IPS DF 4.7 (cell line): Measurements from ENCODE around the gene KCNF1.

Source experiments
- DNase-seq: peaks from one replicate; pipeline ENCODE4 v3.0.0-alpha.2; 2013; ENCODE audit warnings: low spot score; ENCODE audit errors: extremely low read depth

The KCNF1 gene

GRCh38 chr2:10918661-10919409, 7.1 kb downstream of the KCNF1 start:
- DNase-seq: no peak

DNA sequence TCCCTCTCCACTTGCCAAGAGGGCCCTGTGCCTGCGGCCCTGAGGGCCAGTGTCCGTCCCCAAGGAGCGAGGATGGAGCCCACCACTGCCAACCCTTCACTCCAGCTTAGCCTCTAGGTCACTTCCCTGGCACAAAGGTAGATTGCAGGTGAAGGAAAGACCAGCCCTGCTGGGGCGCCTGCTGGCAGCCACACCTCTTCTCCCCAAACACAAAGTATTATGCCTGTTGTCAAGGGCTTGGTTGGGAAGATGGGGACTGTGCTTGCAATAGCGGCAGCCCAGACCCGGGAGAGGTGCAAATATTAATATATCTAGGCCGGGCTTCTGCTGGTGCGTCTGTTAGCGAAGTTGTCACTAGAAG, 7.7 kb downstream of the KCNF1 start:
- no peak for DNase-seq

DNA sequence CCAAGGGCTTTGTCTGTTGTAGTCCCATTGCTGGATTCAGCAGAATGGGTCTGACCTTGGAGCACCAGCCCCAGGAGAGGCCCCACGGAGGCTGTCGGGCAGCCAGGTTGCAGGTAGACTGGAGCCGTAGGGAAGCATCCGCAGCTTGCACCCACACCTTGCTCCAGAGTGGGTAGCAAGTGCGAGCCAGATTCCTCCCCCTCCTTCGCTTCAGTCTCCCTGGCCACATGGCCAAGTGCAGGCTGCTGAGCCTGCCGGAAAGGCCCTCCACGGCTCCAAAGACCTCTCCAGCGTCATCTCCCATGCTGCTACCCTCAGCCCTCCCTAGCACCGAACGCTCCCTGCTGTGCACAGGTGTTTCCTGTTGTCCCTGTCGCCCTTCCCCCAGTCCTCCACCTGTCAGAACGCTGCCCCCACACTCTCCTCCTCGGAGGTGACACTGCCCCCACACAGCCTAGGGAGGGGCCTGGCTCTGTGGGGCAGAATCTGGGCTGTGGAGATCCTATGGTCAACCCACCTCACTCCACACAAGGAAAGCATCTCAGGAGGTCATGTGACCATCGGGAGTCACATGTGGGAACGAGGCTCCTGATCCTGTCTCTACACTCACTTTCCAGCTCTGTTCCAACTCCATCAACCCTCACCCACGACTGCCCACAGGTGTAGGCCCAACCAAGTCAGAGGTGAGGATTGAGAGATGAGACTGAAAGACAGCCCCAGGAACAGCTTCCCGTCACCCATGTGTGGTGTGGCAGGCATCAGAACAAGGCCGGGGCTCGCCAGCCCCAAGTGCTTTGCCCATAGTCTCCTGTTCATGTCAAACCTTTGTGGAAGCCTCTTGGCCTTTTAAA, 8.3 kb downstream of the KCNF1 start:
- no peak for DNase-seq

DNA sequence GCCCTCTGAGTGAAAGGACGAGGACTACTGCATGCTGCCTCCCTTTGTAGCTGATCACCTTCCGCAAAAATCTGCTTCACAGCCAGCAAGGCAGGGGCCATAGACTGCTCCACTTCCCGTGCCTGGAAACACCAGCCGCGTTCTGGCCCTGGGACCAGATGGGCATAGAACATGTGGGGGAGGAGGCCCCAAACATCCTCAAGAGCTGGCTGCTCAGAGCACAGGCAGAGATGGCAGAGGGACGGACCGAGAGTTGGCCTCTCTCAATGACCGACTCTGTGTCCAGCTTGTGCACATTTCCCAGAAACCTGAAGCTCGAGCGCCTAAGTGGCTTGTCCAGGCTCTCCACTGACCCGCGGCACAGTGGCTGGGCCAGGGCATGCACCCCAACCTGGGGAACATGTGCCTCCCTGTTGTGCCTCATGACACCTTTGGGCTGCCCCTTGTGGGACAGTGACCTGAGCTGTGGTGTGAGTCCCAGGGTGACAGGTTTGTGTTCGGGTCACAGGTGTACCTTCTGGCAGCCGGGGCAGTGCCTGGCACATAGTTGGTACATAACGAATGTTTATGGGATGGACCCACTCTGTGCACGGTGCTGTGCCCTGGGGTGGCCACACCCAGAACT, 9.1 kb downstream of the KCNF1 start:
- DNase-seq: no peak

- no peak for DNase-seq
Observed at GRCh38 chr2:10921525-10921924, 9.8 kb downstream of the KCNF1 start.

GRCh38 chr2:10922307-10923007, 10.7 kb downstream of the KCNF1 start:
- DNase-seq: no peak

DNA sequence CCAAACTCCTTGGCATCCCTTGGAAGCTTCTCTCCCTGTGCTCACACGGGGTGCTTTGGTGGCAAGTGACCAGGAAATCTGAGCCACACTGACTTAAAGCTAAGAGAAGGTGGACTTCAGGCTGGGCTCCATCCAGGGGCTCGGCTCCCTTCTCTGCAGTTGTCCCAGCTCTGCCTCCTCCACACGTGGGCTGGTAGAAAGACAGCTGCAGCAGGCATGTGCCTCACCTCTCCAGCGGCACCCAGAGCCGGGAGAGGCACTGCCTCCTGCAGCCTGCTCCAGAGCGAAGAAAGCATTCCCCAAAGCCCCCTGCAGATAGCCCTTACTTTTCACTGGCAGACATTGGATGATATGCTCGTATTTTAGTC, 11.3 kb downstream of the KCNF1 start:
- DNase-seq: no peak

DNA sequence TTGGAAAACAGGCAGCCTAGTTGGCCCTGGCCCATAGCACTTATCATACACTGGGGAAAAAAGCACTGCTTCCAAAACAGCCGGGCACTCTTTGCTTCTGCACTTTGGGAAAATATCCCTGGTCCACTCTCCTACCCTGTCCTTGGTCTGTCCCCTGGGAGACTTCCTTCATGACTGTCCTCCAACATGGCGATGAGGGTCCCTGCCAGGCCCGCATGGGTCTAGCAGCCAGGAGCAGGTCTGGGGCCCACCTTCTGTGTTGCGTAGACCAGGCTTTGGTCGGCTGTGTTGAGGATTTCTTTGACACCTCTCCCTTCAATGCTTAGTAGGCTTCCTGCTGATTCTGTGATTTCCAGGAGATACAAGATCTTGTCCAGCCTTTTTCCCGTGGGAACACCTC, 12.2 kb downstream of the KCNF1 start:
- DNase-seq: no peak

- DNase-seq: no peak
Observed at GRCh38 chr2:10924441-10924840, 12.7 kb downstream of the KCNF1 start.

DNA sequence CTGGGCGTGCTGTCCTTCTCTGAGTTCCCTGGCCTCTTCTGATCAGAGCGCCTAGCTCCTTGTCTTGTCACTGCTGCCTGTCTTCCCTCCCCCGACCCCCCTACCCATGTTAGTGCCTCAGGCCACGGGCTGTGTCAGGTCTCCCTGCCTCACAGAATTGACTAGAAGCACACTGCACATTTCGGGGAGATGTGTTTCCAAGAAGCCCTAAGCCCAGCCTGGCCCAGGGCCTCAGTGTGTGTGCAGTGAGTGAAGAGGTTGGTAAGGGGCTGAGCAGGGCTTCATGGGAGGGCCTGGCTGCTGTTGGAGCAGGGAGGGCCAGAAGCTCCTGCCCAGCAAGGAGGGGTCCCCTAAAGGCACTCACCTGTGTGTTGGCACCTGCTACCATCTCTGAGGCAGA, 13.1 kb downstream of the KCNF1 start:
- DNase-seq: no peak

DNA sequence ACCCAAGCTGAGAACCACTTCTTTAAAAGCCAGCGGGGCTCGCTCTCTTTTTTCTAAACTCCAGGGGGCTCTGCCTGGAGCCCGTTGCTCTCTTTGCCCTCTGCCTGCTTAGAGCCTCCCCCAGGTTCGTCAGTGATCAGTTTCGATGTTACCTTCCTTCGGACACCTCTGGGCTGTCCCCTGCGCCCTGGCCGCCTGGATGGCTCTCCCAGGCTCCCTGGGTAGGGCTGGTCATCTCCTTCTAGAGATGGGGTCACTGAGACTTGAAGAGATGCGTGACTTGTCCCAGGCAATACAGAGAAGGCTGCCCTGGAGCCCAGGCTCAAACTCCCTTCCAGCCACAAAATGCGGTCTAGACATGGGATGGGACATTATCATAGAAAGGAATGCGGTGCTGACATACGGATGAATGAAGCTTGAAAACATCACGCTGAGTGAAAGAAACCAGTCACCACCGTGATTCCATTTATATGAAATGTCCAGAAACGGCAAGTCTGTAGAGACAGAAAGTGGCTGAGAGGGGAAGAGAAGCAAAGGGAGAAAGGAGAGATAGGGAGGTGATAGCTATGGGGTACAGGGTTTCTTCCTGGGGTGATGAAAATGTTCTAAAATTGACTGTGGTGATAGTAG, 14.6 kb downstream of the KCNF1 start:
- no peak for DNase-seq

DNA sequence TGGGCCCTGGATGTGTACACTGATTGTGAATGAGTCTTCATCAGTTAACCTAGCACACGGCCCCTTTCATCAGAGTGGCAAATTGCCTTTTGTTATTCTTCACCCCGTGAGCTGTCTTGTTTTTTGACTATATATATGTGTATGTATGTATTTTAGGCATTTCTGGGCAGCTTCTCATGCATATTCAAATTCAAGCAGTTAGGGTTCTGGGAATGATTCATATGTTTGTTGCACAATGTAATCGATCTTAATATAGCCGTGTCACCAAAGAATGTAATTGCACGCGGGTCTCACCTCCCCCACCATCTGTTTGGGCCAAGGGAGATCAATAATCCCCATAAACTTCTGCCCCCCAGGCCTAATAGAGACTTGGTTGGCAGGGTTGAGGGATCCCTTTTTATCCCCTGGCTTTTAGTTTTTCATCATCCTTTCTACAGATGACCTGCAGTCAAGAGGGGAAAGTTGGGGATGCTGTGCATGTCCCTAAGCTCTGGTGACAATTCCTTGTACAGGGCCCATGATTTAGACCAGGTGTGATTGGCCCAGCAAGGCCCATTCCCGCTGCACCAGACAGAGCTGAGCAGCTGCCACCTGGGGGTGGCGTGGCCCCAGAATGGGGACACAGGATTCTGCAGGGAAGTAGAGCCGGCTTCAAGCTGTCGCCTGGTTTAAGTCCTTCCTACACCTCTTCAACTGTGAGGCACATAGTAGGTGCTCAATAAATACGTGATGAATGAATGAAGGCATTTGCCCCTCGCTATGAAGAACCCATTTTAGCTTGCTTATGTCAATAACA, 19.2 kb downstream of the KCNF1 start:
- DNase-seq: no peak

DNA sequence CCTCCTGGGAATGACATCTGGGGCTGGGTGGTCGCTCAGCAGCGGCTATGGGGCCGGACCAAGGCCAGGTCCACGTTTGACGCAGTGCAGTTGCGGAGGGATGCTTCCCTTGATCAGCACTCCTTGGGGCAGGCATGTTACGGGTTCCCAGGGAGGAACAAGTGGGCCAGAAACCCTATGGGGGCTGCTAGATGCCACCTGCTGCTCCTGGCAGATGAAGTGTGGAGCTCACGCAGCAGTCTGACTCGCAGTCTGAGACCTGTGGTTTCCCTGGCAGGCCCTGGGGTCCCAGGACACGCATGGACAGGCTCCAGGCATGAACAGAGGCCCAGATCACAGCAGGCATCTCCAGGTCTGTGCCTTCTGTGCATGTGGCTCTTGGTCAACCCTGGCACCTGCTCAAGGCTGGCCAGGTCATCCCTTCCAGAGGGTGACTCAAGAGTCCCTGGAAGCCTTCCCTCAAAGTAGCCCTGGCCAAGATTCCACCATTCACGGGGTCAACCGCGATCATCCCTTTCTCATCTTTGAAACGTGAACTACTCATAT, 20.0 kb downstream of the KCNF1 start:
- DNase-seq: no peak

DNA sequence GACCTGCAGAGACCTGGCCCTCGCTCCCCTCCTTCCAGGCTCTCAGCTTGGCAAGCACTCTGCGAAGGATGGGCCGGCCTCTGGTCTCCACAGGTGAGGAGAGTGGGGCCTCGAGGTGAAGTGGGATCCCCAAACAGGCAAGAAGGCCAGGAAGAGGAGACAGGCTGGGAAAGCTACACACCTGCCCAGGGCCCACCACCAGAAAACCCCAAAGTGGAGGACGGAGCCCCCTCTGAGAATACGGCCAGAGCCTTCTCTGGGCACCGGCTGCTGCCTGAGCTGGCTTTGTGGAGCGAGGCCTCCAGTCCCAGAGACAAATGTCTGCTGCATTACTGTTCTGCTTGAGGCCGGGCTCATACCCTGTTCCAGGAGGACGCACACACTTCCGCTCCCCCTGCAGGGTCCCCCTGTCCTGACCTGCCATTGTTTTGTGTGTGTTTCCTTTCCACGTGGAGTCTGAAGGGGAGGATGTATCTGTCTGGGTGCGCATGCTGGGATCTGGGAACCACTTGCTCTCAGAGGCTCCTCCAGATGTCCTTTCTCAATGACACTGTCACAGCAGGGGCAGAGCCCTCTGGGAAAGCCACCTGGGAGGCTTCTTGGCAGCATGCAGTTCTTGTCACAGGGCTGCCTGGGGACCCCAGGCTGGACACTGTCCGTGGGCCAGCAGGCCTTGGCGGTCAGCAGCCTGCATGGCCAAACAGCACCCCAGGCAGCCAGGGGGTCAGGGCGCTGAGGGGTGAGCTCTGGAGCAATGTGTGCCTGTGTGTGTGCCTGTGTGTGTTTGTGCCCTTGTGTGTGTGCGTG, 20.8 kb downstream of the KCNF1 start:
- no peak for DNase-seq

DNA sequence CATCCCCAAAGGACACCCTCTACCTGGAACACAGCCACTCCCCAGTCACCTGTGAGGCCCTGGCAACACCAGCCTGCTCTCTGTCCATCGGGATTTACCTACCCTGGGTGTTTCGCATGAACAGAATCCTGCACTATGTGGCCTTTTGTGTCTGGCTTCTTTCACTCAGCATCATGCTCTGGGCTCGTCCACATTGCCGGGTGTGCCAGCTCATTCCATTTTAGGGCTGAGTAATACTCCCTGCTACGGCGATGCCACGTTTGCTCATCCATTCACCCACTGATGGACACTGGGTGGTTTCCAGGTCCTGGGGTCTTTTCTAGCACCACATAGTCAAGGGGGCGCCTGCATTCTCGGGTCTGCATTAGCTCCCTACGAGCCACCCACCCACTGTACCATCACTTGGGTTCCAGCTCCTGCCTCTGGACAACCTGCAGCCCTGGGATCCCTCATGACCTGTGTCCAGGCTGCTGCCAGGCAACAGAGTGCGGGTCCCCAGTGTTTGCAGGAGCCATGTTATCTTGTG, 22.0 kb downstream of the KCNF1 start:
- no peak for DNase-seq

DNA sequence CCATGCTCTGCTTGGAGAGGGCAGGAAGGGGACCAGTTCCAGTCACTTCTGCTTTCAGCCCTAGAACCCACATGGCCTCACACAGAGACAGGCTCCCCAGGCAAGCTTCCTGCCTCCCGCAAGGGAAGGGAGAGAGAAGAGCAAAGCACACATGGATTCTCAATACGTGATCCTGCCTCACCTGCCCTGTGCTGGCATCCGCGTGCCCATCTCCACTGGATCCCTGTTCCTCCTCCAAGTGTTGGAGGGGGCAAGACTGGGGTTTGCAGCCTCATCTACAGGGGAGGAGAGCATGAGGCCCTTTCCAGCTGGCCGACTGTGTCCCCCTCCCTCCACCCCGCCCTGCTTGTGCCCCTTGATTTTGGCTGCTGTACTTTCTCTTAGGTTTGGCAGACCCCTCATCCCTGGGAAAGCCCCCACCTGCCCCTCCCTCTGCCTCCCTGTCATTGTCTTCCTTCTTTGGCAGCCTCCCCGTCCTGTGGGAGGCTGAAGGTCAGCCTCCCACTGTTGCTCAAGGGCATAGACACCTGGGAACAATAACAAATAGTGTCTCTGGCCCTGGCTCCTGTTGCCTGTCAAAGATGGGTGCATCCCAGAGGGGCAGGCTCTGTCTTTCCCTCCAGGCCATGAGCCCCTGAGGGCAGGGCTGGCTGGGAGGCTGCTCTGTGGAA, 22.7 kb downstream of the KCNF1 start:
- DNase-seq: no peak

DNA sequence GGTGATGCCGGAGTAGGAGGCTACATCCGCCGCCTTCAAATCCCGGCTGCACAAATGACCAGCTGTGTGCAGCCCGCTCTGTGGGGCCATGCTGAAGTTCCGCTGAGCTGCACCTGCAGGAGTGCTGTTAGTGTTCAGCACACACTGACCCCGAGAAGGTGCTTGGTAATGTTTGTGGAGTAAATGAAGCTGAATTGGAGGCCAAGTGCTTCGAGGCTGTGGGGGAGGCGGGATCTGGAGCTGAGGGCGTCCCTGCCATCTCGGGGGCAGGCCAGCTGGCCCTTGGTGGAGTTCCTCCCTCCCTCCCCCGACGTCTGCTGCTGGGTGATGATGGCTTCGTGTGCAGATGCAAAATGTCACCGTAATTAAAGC, 23.2 kb downstream of the KCNF1 start:
- DNase-seq: no peak

DNA sequence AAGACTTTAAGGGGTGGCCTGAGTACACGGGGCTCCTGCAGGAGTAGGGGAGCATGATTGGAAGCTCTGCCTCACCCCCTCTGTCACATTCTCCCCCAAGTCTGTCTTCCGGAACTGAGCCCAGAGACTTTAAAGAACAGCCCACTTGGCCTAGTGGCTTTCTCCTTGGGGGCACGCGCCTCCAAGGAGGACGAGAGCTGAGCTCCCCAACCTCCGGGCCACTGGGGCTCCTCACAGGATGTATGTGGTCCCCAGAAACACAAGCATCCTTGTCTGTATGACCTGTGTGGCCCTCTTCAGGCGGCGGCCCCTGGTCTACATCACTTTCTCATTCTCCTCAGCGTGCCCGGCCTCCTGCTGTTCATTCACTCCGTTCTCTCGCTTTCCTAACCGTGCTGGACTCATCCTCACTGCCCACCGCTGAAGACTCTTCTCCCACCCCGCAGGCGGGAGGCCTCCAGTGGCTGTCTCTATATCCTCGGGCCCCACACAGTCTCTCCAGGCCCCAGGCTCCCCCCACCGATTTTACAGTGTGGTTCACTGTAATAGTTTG, 23.7 kb downstream of the KCNF1 start:
- DNase-seq: no peak
